Measurements from ENCODE around the gene TMEM17. TPM values are rescaled to one million over a fixed set of nuclear protein-coding genes. Genes with fewer than 3 reads are reported as not detected.

TMEM17 gene
- total RNA-seq, 1 donor from 2014 or later: 4.9 TPM

DNA sequence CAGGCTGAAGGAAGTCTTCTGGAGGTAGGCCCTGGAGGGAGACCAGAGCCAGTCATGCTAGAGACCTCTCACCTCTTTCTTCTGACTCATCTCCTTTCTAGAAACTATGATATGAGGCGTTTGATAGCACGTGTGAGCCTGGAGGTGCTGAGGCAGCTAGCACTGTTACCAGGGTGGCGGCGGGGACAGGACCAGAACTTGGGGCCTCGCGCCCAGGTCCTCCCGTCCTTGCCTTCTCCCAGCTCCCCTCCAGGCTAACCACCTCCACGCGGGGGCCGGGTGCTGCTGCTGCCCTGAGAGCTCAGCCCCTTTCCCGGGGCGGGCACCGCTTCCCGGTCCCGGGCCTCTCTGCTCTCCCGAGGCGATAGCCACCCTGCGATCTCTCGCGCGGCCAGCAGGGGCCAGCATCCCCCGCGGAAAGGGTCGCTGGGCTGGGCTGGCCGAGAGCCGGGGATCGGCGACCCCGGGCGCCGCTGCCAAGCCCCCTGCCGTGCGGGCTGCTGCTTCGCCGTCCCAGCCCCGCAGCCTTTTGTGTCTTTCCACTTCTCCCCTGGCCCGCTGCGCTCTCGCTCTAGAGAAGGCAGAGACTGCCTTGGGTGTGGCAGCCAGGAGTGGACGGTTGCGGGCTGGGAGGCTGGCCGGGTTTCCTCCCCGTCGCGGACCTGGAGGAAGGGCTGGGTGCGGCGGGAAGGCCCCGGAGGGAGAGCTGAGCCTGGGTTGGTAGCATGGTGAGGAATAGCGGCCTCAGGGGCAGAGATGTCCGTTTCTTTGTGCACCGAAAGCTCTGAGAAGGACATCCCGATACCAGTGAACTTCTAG lies 49.1 kb downstream of the TMEM17 start:
- no peak for DNase-seq (ENCODE audit: low read depth)
- TF ChIP-seq, protein P1, sequence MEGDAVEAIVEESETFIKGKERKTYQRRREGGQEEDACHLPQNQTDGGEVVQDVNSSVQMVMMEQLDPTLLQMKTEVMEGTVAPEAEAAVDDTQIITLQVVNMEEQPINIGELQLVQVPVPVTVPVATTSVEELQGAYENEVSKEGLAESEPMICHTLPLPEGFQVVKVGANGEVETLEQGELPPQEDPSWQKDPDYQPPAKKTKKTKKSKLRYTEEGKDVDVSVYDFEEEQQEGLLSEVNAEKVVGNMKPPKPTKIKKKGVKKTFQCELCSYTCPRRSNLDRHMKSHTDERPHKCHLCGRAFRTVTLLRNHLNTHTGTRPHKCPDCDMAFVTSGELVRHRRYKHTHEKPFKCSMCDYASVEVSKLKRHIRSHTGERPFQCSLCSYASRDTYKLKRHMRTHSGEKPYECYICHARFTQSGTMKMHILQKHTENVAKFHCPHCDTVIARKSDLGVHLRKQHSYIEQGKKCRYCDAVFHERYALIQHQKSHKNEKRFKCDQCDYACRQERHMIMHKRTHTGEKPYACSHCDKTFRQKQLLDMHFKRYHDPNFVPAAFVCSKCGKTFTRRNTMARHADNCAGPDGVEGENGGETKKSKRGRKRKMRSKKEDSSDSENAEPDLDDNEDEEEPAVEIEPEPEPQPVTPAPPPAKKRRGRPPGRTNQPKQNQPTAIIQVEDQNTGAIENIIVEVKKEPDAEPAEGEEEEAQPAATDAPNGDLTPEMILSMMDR (IDR thresholded peaks at IDR 0.05; ENCODE audit: insufficient read depth, low read length, poor library complexity, severe bottlenecking): peak; percentile 71
- H3K27me3 ChIP-seq (ENCODE audit: control insufficient read depth, insufficient read depth, low read length): no peaks in the 10 kb centered on the region
- H3K36me3 ChIP-seq (ENCODE audit: control insufficient read depth, insufficient read depth, low read length): no peaks in the 10 kb centered on the region
- H3K4me3 ChIP-seq (ENCODE audit: low read depth, low read length): peak overlapping the region; percentile 64

DNA sequence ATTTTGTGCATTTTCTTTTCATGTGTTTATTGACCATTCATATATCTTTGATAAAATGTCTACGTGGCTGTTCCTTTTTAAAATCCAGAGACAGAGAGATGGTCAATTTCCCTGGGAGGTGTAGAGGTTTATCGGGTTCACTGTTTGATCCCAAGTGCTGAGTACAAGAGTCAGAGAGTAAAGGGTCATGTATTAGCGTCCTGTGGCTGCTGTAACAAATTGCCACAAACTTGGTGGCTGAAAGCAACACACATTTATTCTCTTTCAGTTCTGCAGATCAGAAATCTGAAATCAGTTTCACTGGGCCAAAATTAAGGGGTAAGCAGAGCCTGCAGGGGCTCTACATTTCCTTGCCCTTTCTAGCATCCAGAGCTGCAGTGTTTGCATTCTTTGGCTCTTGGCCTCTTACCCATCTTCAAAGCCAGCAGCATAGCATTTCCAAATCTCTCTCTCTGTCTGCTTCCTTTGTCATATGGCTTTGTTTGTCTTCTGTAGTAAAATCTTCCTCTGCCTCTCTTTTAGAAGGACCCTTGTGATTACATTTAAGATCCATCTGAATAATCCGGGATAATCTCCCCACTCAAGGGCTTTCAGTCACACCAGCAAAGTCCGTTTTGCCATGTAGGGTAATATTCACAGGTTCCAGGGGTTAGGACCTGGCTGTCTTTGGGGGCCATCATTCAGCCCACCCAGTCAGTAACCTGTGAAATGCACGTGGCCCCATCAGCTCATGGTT lies 49.9 kb downstream of the TMEM17 start:
- H3K27me3 ChIP-seq (ENCODE audit: control insufficient read depth, insufficient read depth, low read length): no peaks in the 10 kb centered on the region
- no peaks in the 10 kb centered on the region for H3K36me3 ChIP-seq (ENCODE audit: control insufficient read depth, insufficient read depth, low read length)
- no peak for DNase-seq (ENCODE audit: low read depth)
- no peak overlapping the region for H3K4me3 ChIP-seq (ENCODE audit: low read depth, low read length)
- TF ChIP-seq, protein P1 (IDR thresholded peaks at IDR 0.05; ENCODE audit: insufficient read depth, low read length, poor library complexity, severe bottlenecking): no peak

DNA sequence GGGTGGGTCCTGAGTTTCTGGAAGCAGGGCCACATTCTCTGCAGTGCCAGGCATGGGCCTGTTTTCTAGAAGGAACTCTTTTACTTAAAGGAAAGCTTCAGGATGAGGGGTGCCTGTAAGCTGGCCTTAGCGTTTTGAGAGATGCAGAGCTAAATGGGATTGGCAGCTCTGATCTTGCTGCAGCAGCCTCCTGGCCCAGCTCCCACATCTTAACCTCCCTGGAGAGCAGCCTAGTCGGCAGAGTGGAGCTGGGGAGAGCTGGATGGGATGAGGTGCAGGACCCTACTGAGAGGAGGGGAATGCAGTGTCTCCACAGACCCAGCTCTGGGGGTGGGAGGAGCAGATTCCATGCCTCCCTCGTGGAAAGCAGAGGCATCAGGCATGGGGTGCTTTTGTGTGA lies 52.0 kb downstream of the TMEM17 start:
- TF ChIP-seq, protein P1 (IDR thresholded peaks at IDR 0.05; ENCODE audit: insufficient read depth, low read length, poor library complexity, severe bottlenecking): no peak
- no peak for DNase-seq (ENCODE audit: low read depth)

DNA sequence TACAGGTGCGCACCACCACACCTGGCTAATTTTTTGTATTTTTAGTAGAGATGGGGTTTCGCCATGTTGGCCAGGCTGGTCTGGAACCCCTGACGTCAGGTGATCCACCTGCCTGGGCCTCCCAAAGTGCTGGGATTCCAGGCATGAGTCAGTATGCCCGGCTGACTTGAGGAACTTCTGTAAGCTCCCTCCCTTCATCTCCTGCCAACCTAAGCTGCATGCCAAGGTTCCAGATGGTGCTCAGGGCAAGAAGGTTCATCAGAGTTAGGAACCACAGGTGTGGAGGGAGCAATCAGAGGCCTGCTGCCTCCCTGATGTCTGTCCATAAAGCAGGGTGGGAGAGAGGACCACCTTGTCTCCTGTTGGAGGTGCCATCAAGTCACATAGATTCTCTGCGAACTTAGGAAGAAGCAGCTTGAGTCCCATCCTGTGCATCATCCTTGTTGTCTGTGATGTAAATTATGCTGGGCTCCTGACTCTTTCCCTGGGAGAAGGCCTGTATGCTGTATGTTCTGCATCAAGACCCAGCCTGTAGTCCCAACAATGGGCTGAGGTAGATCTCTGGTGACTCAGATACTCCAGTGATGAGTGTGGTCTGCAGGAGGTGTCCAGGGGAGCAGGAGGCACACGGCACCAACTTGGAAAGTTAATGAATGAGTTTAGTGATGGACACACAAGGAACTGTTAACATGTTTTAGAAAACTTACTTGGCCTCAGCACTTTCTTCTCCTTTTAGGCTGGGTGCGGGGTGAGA lies 53.1 kb downstream of the TMEM17 start:
- no peaks in the 10 kb centered on the region for H3K36me3 ChIP-seq (ENCODE audit: control insufficient read depth, insufficient read depth, low read length)
- no peak overlapping the region for H3K4me3 ChIP-seq (ENCODE audit: low read depth, low read length)
- no peaks in the 10 kb centered on the region for H3K27me3 ChIP-seq (ENCODE audit: control insufficient read depth, insufficient read depth, low read length)
- TF ChIP-seq, protein P1 (IDR thresholded peaks at IDR 0.05; ENCODE audit: insufficient read depth, low read length, poor library complexity, severe bottlenecking): no peak
- DNase-seq (ENCODE audit: low read depth): no peak

More for the DNA sequence above, 52.0 kb downstream of the TMEM17 start:
- Histone ChIP-seq H3K27me3 (ENCODE audit: control insufficient read depth, insufficient read depth, low read length) (no peaks in the 10 kb centered on the region), H3K4me3 (ENCODE audit: low read depth, low read length) (no peak overlapping the region), H3K36me3 (ENCODE audit: control insufficient read depth, insufficient read depth, low read length) (no peaks in the 10 kb centered on the region)

DNA sequence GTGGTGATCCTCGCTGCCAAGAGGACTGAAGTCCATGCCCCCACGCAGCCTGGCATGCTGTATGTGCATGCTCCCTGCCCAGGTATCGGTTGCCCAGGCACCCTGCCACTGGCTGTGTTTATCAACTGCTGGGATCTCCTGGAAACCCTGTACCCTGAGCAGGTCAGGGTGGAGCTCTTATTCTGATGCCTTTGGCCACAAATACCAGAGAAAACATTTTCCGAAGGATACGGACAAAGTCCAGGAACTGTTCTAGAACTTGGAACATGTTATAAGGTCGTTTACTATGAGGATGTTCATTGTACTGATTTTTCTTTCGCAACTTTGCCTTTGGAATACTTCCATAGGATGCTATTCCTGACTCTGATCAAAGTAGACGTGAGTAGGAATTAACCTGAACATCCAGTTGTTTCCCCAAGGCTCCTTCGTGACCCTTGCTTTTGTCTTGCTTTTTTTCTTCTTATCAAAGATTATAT lies 55.2 kb downstream of the TMEM17 start:
- no peak overlapping the region for H3K4me3 ChIP-seq (ENCODE audit: low read depth, low read length)
- H3K27me3 ChIP-seq (ENCODE audit: control insufficient read depth, insufficient read depth, low read length): no peaks in the 10 kb centered on the region
- DNase-seq (ENCODE audit: low read depth): no peak
- H3K36me3 ChIP-seq (ENCODE audit: control insufficient read depth, insufficient read depth, low read length): no peaks in the 10 kb centered on the region
- TF ChIP-seq, protein P1 (IDR thresholded peaks at IDR 0.05; ENCODE audit: insufficient read depth, low read length, poor library complexity, severe bottlenecking): no peak

Other genes with a start within 250 kb of the TMEM17 start
- 22.9 and 27.9 TPM in 2 replicates for gene EHBP1, start 199.5 kb upstream of the TMEM17 start, total RNA-seq

Data from kidney epithelial cell (primary cell).